NOMO-1 treated with DMSO at 0.1 percent for 48 hours (cell line): Measurements from ENCODE around the gene CALY.

ENCODE experiments used
- DNase-seq: peaks from one replicate; lab custom pipeline; 2025; ENCODE audit not compliant: unreplicated experiment; lab: John Stamatoyannopoulos, UW

The CALY gene

GRCh38 chr10:133312016-133312768, 24.5 kb downstream of the CALY start:
- no peak for DNase-seq

GRCh38 chr10:133311570-133311969, 25.1 kb downstream of the CALY start:
- DNase-seq: no peak

- no peak for DNase-seq
Observed at GRCh38 chr10:133310789-133311188, 25.9 kb downstream of the CALY start.

GRCh38 chr10:133310399-133310755, 26.3 kb downstream of the CALY start:
- DNase-seq: no peak

GRCh38 chr10:133309720-133310398, 26.8 kb downstream of the CALY start:
- DNase-seq: no peak

- peak; percentile 62 for DNase-seq
Observed at GRCh38 chr10:133309100-133309719, 27.5 kb downstream of the CALY start.

GRCh38 chr10:133308421-133309099, 28.1 kb downstream of the CALY start, which contains the start of the genes TUBGCP2 and ZNF511:
Gene TUBGCP2, minus strand, starts transcription at chr10:133308872. Its CDS starts 5,931 bp downstream, at chr10:133302941.
Gene ZNF511, plus strand, starts transcription at chr10:133308914. Its CDS starts 30 bp downstream, at chr10:133308944.
- DNase-seq: peak; percentile 62

GRCh38 chr10:133307776-133308420, 28.8 kb downstream of the CALY start:
- peak; percentile 53 for DNase-seq

GRCh38 chr10:133306941-133307379, 29.7 kb downstream of the CALY start:
- no peak for DNase-seq

- DNase-seq: no peak
Observed at GRCh38 chr10:133306097-133306476, 30.6 kb downstream of the CALY start.

- DNase-seq: no peak
Observed at GRCh38 chr10:133303206-133303605, 33.5 kb downstream of the CALY start.

GRCh38 chr10:133302230-133302629, 34.5 kb downstream of the CALY start:
- DNase-seq: no peak

GRCh38 chr10:133299738-133300137, 37.0 kb downstream of the CALY start:
- DNase-seq: no peak

- DNase-seq: no peak
Observed at GRCh38 chr10:133299224-133299623, 37.5 kb downstream of the CALY start.

- DNase-seq: no peak
Observed at GRCh38 chr10:133298466-133298865, 38.2 kb downstream of the CALY start.

GRCh38 chr10:133297504-133297903, 39.2 kb downstream of the CALY start:
- DNase-seq: no peak

- no peak for DNase-seq
Observed at GRCh38 chr10:133295426-133296320, 41.0 kb downstream of the CALY start.

GRCh38 chr10:133294189-133294588, 42.5 kb downstream of the CALY start:
- DNase-seq: no peak

- DNase-seq: no peak
Observed at GRCh38 chr10:133293810-133294119, 42.9 kb downstream of the CALY start.
